HEK293 (cell line): ENCODE results near the gene SF1.
A peak's percentile ranks its signal among the peaks of the same experiment; 100 is the strongest.

ENCODE experiments used
- GLIS2 ChIP-seq: fragments of 450-650 bp; formaldehyde crosslinking; IDR thresholded peaks from 2 replicates; pipeline ENCODE4 v1.5.1; 2016; ENCODE audit warnings: missing biosample characterization, missing genetic modification characterization
- HOXC10 ChIP-seq: sonication (generic); formaldehyde crosslinking; IDR thresholded peaks from 2 replicates; pipeline ENCODE4 v1.8.1; 2023; ENCODE audit warnings: mild to moderate bottlenecking, missing genetic modification reagents
- REPIN1 ChIP-seq: fragments of 450-650 bp; formaldehyde crosslinking; IDR thresholded peaks from 2 replicates; pipeline ENCODE4 v1.5.1; 2017; ENCODE audit warnings: missing biosample characterization, missing genetic modification characterization, low read depth
- ZBTB17 ChIP-seq: fragments of 450-650 bp; formaldehyde crosslinking; IDR thresholded peaks from 2 replicates; pipeline ENCODE4 v1.5.1; 2016; ENCODE audit warnings: missing biosample characterization, missing genetic modification characterization
- ZBTB20 ChIP-seq: fragments of 450-650 bp; formaldehyde crosslinking; IDR thresholded peaks from 2 replicates; pipeline ENCODE4 v1.5.1; 2016; ENCODE audit warnings: missing biosample characterization, missing genetic modification characterization
- ZBTB21 ChIP-seq: fragments of 450-650 bp; formaldehyde crosslinking; IDR thresholded peaks from 2 replicates; pipeline ENCODE4 v1.5.1; 2017; ENCODE audit warnings: missing biosample characterization, missing genetic modification characterization
- ZFHX2 ChIP-seq: fragments of 450-650 bp; formaldehyde crosslinking; conservative IDR thresholded peaks from 2 replicates; pipeline ENCODE4 v1.5.1; 2016; ENCODE audit warnings: missing biosample characterization, missing genetic modification characterization
- ZFP3 ChIP-seq: fragments of 450-650 bp; formaldehyde crosslinking; IDR thresholded peaks from 2 replicates; pipeline ENCODE4 v1.5.1; 2016; ENCODE audit warnings: low read depth, missing biosample characterization, missing genetic modification characterization
- ZNF121 ChIP-seq: fragments of 450-650 bp; formaldehyde crosslinking; IDR thresholded peaks from 2 replicates; pipeline ENCODE4 v1.5.1; 2016; ENCODE audit warnings: missing biosample characterization, missing genetic modification characterization
- ZNF132 ChIP-seq: fragments of 450-650 bp; formaldehyde crosslinking; IDR thresholded peaks from 2 replicates; pipeline ENCODE4 v1.5.1; 2017; ENCODE audit warnings: missing biosample characterization, missing genetic modification characterization, borderline replicate concordance
- ZNF140 ChIP-seq: fragments of 450-650 bp; formaldehyde crosslinking; IDR thresholded peaks from 2 replicates; pipeline ENCODE4 v1.5.1; 2016; ENCODE audit warnings: missing biosample characterization, missing genetic modification characterization
- ZNF311 ChIP-seq: fragments of 450-650 bp; formaldehyde crosslinking; IDR thresholded peaks from 2 replicates; pipeline ENCODE4 v1.5.1; 2017; ENCODE audit warnings: missing biosample characterization, missing genetic modification characterization, borderline replicate concordance
- ZNF324 ChIP-seq: fragments of 450-650 bp; formaldehyde crosslinking; IDR thresholded peaks from 2 replicates; pipeline ENCODE4 v1.5.1; 2016; ENCODE audit warnings: missing biosample characterization, missing genetic modification characterization
- ZNF423 ChIP-seq: fragments of 450-650 bp; formaldehyde crosslinking; IDR thresholded peaks from 2 replicates; pipeline ENCODE4 v1.5.1; 2016; ENCODE audit warnings: missing biosample characterization, missing genetic modification characterization
- ZNF48 ChIP-seq: fragments of 450-650 bp; formaldehyde crosslinking; IDR thresholded peaks from 2 replicates; pipeline ENCODE4 v1.5.1; 2016; ENCODE audit warnings: missing biosample characterization, missing genetic modification characterization
- ZNF514 ChIP-seq: fragments of 450-650 bp; formaldehyde crosslinking; IDR thresholded peaks from 2 replicates; pipeline ENCODE4 v1.5.1; 2016; ENCODE audit warnings: missing biosample characterization, missing genetic modification characterization
- ZNF677 ChIP-seq: fragments of 450-650 bp; IDR thresholded peaks from 2 replicates; pipeline ENCODE4 v1.5.0; 2018; ENCODE audit warnings: missing biosample characterization, mild to moderate bottlenecking, missing genetic modification characterization, moderate library complexity
- ZNF843 ChIP-seq: fragments of 450-650 bp; formaldehyde crosslinking; IDR thresholded peaks from 2 replicates; pipeline ENCODE4 v1.5.1; 2016; ENCODE audit warnings: missing biosample characterization, missing genetic modification characterization
- TF ChIP-seq, protein P1 (sequence below): fragments of 450-650 bp; formaldehyde crosslinking; IDR thresholded peaks from 2 replicates; pipeline ENCODE4 v1.5.1; 2017; ENCODE audit warnings: missing biosample characterization, missing genetic modification characterization
- TF ChIP-seq, protein P2 (sequence below): fragments of 450-650 bp; IDR thresholded peaks from 2 replicates; pipeline ENCODE4 v1.5.1; 2018; ENCODE audit warnings: missing biosample characterization, missing genetic modification characterization
- TF ChIP-seq, protein P3 (sequence below): fragments of 450-650 bp; formaldehyde crosslinking; IDR thresholded peaks from 2 replicates; pipeline ENCODE4 v1.5.1; 2016; ENCODE audit warnings: missing biosample characterization, missing genetic modification characterization
- TF ChIP-seq, protein P4 (sequence below): fragments of 450-650 bp; formaldehyde crosslinking; IDR thresholded peaks from 2 replicates; pipeline ENCODE4 v1.5.1; 2016; ENCODE audit warnings: missing biosample characterization, missing genetic modification characterization
- TF ChIP-seq, protein P5 (sequence below): fragments of 450-650 bp; formaldehyde crosslinking; IDR thresholded peaks from 2 replicates; pipeline ENCODE4 v1.5.1; 2016; ENCODE audit warnings: missing biosample characterization, missing genetic modification characterization
- TF ChIP-seq, protein P6 (sequence below): fragments of 450-650 bp; formaldehyde crosslinking; IDR thresholded peaks from 2 replicates; pipeline ENCODE4 v1.5.1; 2017; ENCODE audit warnings: missing biosample characterization, mild to moderate bottlenecking, missing genetic modification characterization, moderate library complexity

The SF1 gene

GRCh38 chr11:64723117-64723906, 55.0 kb downstream of the SF1 start, which contains the start of gene NRXN2 (continued):
- TF ChIP-seq, protein P1, sequence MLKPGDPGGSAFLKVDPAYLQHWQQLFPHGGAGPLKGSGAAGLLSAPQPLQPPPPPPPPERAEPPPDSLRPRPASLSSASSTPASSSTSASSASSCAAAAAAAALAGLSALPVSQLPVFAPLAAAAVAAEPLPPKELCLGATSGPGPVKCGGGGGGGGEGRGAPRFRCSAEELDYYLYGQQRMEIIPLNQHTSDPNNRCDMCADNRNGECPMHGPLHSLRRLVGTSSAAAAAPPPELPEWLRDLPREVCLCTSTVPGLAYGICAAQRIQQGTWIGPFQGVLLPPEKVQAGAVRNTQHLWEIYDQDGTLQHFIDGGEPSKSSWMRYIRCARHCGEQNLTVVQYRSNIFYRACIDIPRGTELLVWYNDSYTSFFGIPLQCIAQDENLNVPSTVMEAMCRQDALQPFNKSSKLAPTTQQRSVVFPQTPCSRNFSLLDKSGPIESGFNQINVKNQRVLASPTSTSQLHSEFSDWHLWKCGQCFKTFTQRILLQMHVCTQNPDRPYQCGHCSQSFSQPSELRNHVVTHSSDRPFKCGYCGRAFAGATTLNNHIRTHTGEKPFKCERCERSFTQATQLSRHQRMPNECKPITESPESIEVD, result no peak
- TF ChIP-seq ZNF843 (tag by site-specific recombination), result no peak
- no peak for TF ChIP-seq ZFHX2 (tag by site-specific recombination)
- TF ChIP-seq GLIS2 (tag by site-specific recombination), result peak; percentile 84
- TF ChIP-seq, protein P2, sequence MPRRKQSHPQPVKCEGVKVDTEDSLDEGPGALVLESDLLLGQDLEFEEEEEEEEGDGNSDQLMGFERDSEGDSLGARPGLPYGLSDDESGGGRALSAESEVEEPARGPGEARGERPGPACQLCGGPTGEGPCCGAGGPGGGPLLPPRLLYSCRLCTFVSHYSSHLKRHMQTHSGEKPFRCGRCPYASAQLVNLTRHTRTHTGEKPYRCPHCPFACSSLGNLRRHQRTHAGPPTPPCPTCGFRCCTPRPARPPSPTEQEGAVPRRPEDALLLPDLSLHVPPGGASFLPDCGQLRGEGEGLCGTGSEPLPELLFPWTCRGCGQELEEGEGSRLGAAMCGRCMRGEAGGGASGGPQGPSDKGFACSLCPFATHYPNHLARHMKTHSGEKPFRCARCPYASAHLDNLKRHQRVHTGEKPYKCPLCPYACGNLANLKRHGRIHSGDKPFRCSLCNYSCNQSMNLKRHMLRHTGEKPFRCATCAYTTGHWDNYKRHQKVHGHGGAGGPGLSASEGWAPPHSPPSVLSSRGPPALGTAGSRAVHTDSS (tag by site-specific recombination), result no peak
- TF ChIP-seq ZNF677 (tag by site-specific recombination), result no peak
- TF ChIP-seq ZNF311 (tag by site-specific recombination), result no peak
- TF ChIP-seq ZNF121 (tag by site-specific recombination), result no peak
- TF ChIP-seq, protein P3, sequence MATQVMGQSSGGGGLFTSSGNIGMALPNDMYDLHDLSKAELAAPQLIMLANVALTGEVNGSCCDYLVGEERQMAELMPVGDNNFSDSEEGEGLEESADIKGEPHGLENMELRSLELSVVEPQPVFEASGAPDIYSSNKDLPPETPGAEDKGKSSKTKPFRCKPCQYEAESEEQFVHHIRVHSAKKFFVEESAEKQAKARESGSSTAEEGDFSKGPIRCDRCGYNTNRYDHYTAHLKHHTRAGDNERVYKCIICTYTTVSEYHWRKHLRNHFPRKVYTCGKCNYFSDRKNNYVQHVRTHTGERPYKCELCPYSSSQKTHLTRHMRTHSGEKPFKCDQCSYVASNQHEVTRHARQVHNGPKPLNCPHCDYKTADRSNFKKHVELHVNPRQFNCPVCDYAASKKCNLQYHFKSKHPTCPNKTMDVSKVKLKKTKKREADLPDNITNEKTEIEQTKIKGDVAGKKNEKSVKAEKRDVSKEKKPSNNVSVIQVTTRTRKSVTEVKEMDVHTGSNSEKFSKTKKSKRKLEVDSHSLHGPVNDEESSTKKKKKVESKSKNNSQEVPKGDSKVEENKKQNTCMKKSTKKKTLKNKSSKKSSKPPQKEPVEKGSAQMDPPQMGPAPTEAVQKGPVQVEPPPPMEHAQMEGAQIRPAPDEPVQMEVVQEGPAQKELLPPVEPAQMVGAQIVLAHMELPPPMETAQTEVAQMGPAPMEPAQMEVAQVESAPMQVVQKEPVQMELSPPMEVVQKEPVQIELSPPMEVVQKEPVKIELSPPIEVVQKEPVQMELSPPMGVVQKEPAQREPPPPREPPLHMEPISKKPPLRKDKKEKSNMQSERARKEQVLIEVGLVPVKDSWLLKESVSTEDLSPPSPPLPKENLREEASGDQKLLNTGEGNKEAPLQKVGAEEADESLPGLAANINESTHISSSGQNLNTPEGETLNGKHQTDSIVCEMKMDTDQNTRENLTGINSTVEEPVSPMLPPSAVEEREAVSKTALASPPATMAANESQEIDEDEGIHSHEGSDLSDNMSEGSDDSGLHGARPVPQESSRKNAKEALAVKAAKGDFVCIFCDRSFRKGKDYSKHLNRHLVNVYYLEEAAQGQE (tag by site-specific recombination), result no peak
- TF ChIP-seq ZNF132, result no peak
- TF ChIP-seq, protein P4, sequence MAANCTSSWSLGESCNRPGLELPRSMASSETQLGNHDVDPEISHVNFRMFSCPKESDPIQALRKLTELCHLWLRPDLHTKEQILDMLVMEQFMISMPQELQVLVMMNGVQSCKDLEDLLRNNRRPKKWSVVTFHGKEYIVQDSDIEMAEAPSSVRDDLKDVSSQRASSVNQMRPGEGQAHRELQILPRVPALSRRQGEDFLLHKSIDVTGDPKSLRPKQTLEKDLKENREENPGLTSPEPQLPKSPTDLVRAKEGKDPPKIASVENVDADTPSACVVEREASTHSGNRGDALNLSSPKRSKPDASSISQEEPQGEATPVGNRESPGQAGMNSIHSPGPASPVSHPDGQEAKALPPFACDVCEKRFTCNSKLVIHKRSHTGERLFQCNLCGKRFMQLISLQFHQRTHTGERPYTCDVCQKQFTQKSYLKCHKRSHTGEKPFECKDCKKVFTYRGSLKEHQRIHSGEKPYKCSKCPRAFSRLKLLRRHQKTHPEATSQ (tag by site-specific recombination), result 0 out of 2 replicates have a peak, but pooled peaks have one; percentile 25
- TF ChIP-seq, protein P5, sequence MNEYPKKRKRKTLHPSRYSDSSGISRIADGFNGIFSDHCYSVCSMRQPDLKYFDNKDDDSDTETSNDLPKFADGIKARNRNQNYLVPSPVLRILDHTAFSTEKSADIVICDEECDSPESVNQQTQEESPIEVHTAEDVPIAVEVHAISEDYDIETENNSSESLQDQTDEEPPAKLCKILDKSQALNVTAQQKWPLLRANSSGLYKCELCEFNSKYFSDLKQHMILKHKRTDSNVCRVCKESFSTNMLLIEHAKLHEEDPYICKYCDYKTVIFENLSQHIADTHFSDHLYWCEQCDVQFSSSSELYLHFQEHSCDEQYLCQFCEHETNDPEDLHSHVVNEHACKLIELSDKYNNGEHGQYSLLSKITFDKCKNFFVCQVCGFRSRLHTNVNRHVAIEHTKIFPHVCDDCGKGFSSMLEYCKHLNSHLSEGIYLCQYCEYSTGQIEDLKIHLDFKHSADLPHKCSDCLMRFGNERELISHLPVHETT, result no peak
- no peak for TF ChIP-seq ZNF423 (tag by site-specific recombination)
- TF ChIP-seq HOXC10 (CRISPR knock-in tag), result no peak
- TF ChIP-seq, protein P6, sequence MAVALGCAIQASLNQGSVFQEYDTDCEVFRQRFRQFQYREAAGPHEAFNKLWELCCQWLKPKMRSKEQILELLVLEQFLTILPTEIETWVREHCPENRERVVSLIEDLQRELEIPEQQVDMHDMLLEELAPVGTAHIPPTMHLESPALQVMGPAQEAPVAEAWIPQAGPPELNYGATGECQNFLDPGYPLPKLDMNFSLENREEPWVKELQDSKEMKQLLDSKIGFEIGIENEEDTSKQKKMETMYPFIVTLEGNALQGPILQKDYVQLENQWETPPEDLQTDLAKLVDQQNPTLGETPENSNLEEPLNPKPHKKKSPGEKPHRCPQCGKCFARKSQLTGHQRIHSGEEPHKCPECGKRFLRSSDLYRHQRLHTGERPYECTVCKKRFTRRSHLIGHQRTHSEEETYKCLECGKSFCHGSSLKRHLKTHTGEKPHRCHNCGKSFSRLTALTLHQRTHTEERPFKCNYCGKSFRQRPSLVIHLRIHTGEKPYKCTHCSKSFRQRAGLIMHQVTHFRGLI (tag by site-specific recombination), result no peak
- no peak for TF ChIP-seq REPIN1 (tag by site-specific recombination)
- no peak; the same call in 1 of the 2 replicates for TF ChIP-seq ZBTB20 (tag by site-specific recombination)
- TF ChIP-seq ZBTB21 (tag by site-specific recombination), result no peak
- TF ChIP-seq ZNF324, result peak; percentile 50; the same call in 1 of the 2 replicates
- TF ChIP-seq ZNF514 (tag by site-specific recombination), result no peak
- TF ChIP-seq ZFP3 (tag by site-specific recombination), result no peak
- TF ChIP-seq ZNF140 (tag by site-specific recombination), result no peak
- peak; percentile 55 for TF ChIP-seq ZBTB17 (tag by site-specific recombination)
- TF ChIP-seq ZNF48 (tag by site-specific recombination), result no peak
